ENCODE measurements around the gene RBM8A.
A peak's percentile ranks its signal among the peaks of the same experiment; 100 is the strongest.

The RBM8A gene

GRCh38 chr1:145916745-145917144 lies 10.5 kb downstream of the RBM8A start:
- DNase-seq, result no peak

DNA sequence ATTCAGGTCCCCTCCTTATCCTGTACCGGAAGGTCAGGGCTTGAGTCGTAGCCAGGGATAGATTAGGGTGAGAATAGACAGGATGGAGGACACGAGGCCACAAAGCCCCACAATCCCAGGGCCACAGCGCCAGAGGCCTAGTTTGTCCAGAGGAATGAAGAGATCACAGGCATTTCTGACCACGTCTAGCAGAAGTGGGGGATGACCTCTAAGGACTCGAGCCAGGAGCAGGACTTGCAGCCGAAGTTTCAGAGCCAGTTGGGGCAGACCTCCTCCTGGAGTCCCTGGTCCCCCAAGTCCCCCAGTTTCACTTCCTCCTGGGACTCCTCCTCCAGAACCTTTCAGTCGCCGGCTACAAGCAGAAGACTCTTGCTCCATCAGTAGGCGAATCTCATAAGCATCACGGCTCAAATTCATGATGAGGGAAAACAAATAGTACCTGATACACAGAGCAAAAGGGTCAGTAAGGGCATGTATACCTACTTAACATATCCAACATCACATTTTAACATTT lies 15.1 kb downstream of the RBM8A start:
- no peak for DNase-seq

DNA sequence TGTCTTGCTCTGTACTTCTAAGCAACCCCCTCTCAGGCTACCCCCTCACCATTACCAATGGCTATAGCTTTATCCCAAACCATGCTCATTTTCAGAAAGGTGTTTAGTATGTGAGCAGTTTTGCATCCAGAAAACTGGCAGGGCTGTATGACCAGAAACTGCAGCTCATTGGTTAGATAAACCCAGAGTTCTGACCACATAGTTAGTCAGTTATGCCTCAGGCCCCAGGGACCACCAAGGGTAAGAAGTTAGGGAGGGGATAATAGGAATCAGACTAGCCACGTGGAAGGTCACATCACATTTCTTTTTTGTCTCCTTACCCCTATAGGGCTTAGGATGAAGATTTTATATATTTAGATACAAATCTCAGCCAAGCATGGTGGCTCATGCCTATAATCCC lies 18.6 kb downstream of the RBM8A start:
- DNase-seq, result no peak

DNA sequence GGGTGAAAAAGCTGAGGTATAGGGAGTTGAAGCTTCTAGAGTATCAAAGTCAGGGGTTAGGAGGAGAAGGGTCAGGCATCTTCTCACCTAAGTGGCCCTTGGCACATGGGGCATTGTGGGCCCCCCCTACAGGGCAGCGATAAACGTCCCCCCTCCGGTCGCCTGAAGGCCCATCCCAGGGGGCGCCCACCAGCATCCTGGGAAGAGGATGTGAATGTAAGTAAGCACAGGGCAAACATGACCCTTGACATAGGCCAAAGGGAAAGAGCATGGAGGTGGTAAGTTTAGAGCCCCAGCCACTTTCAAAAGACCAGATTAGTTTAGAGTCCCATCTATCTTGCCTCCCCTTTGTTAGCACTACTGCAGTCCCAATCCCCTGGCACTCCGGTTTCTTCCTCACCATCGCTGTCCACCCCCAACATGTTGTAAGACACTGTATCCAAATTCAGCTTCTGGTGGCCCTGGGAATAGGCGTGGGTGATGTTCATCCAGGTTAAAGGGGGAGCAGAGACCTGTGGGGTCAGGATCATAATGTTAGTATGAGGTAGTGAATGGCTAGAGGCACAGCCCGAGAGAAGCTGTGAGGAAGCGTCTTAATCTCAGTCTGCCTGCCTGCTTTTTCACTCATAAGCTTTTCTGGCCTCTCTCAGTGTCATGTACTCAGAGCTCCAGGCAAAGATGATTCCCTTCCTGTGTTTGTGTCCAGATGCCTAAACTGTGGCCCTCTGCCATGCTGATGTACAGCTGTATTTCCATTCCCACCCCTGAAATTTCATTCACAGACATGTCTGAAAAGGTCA lies 20.1 kb downstream of the RBM8A start:
- DNase-seq, result no peak

DNA sequence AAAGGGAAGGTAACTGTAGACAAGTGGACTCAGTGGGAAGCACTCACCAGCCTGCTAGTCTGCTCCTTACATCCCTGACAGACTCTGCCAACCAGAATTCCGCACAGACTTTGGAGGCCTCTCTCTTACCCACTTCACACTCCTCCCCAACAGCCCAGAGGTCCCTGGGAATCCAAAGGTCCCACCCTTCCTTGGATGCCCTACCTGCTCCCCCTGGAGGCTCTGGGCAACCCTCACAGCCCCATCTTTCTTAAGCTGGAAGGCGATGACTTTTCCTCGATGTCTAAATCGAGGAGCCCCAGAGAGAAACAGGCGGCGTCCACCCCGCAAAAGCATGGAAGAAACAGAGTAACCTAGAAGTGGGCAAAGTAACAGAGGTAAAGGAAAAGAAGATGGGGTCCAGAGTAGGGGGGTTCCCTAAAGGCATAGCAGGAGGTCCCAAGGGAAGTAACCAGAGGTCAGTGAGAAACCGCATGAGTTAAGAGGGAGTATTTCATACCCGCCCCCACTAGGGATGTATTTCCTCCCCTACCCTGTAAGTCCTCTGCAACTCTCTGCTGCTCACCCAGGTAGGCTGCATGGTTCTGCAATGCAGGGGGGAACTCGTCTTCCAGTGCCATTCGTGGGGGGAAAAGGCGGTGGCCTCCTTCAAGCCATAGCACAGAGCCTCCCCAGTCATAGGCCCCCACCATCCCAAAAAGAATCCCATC lies 25.8 kb downstream of the RBM8A start:
- no peak for DNase-seq

- no peak for DNase-seq
Measured at GRCh38 chr1:145898756-145899155, 28.5 kb downstream of the RBM8A start.

DNA sequence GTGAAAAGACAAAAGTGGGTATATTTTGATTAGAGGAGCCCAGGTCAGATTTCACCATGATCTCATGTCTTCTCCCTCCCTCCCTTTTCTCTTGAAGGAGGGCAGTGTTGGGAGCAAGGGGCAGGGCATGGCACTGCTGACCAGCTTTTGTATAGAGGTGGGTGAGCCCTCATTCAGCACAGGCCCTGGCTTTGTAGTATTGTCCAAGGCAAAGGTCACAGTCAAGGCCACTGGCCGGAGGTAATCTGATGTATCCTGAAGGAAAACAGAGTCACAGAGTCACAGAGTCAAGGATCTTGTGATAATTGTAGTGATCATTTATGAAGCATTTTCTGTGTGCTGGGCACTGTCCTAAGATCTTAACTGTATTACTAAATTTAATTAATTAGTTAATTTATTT lies 29.3 kb downstream of the RBM8A start:
- no peak for DNase-seq

DNA sequence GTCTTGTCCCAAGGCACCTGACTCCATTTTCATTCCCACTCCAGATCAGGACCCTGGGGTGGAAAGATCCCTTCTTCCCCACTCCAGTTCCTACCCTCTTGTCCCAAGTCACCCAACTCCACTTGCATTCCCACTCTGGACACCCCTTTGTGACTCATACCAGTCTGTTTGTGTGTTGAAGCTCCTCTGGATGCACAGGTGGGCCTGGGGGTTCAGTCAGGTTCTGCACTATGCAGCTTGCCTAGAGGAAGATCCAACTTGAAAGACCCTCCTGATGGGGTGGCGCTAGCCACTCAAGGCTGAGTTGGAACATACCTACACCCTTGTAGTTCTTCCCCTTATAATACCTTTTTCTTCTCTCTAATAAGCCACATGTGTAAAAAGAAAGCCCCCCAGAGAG lies 31.8 kb downstream of the RBM8A start:
- DNase-seq, result no peak

DNA sequence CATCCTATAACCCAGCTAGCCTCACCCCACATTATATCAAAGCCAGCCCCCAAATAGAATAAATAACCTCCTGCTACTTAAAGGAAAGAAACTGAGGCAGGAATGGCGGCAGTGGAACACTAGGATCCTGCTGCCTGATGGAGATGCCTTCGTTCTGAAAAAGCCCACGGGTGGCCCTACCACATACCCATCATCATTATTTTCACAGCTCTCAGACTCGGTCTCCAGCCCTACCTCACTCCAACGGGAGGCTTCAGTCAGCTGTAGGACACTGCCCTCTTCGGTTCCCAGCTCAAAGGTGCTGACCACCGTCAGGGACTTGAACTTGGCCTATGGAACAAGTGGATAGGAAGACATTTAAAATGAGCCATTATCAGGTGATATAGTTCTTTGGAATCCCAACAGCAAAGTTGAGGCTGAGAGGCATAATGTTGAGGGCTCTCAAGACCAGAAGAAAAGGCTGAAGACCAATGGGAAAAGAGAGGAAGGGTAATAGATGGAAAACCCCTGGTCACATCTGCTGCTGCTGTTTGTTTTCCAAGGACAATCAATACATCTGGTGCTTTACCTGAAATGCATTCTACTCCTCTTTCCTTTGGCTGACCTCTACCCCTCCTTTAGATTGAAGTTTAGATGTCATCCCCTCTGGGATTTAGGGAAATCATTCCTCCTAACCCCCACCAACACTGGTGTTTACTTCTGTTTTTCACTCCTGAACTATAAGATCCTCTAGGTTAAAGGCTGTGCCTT lies 33.8 kb downstream of the RBM8A start:
- no peak for DNase-seq

DNA sequence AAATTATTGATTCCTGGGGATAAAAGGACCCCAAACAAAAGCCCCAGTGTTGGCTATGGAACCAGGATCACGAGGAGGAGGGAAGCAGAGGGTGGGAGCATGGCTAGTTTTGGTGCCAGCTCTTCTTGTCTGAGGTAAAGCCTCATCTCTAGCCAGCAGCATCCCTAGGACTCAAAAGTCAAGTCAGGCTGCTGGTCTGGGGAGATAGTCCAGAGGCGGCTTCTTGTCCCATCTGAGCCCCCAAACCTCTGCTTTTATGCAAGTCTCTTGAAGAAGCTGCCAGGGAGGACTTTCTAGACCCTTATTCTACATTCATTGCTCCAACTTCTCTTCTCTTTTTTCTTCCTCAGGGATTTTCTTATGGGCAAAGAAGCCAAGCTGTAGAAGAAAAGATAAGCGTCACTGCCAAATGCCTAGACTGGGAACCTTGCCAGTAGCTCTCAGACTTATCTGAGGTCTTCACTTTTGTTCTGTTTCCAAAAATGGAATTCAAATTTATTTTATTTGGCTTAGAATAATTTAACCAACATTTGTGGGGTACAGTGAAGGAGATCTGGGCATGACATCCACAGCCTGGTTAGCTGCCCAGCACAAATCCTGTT lies 34.7 kb downstream of the RBM8A start:
- no peak for DNase-seq

DNA sequence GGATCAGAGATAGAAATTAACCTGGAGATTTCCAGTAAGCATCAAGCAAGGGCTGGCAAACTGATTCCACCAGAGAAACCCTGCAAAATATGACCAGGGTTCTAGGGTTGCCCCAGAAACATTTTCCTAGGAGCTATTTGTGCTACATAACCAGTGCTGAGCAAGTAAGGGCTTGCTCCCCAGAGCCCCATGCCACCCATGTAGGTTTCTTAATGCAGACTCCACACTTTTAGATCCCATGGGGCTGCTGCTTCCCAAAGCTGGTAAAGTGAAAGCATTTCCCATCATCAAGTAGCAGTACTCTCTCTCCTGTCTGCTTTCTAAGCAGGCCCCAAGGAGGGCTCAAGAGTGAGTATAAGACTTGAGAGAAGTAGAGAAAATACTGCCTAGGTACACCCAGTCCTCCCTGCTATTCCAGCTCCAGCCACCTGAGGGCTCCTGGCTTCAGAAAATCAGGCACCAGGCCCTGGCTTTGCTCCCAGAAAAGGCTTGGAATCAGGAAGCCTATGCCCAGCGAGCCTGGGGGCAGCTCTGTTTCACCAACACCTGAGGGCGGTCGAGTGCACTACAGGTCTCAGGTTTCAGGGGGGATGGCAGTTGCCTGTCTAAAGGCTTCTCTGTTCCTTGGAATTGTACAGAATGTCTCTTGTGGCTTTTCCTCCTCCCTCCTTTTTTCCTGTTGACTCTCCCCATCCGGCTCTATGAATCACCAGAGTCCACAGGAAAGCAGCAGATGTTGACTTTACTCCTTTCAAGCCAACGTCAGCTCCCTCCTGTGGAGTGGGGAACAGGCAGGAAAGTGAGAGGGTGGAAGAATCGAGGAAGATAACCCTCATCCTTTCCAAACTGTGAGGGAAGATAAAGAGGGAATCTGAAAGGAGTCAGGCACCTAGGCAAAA lies 35.4 kb downstream of the RBM8A start:
- peak; percentile 42 for DNase-seq

DNA sequence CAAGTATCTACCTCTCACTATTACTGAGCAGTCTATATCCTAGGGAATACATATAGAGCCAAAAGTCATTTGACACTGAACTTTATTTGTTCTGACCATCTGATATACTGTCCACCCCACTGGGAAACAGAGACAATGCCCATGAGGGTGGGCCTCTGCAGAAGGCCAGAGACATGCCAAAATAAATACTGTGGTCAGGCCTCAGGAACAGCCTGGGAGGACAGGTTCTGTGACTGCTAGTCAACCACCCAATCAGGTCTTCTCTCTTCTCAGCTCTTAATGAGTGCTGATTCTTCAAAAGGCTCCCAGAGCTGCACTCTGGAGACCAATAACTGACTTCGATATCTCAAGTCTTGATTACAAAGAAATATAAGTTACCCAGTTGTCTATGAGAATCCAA lies 36.1 kb downstream of the RBM8A start:
- DNase-seq, result no peak

GRCh38 chr1:145889722-145890121 lies 37.6 kb downstream of the RBM8A start:
- DNase-seq, result no peak

DNA sequence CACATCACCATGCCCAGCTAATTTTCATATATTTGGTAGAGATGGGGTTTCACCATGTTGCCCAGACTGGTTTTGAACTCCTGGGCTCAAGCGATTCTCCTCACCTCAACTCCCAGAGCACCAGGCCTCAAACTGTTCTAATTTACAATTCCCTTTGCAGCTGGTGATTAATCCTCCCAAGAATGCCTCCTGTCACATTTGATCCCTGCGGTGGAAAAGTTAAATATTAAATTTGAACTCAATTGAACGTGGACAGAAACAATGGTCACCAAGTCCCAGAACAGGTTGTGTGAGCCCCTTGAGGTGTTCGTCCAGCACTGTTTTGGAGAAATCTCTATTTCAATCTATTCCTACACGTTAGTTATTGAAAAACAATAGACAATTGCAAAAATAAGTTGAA lies 39.7 kb downstream of the RBM8A start:
- no peak for DNase-seq

GRCh38 chr1:145886816-145887215 lies 40.5 kb downstream of the RBM8A start:
- DNase-seq, result no peak

- no peak for DNase-seq
Measured at GRCh38 chr1:145886390-145886789, 40.9 kb downstream of the RBM8A start.

GRCh38 chr1:145885738-145886287 lies 41.5 kb downstream of the RBM8A start, which contains the start of gene ANKRD35:
Gene ANKRD35 (minus strand): TSS chr1:145885866. CDS start chr1:145885758, 108 bp downstream.
- DNase-seq, result peak; percentile 81

DNA sequence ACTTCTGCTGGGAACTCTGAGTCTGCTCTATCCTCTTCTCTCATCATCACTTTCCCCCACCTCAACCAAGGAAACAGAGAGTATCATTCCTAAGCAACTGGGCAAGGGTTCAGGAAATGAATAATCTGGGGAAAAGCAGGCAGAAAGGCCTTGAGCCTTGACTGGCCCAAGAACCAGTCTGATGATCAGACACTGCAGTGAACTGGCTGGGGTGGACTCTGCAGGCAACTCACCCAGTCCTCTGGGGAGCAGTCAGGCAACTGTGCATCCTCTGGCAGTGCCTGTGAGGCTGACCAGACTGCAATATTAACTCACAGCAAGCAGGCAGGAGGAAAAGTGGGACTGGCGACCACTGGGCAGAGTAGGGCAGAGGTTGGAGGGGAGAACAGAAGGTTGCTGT lies 42.6 kb downstream of the RBM8A start:
- DNase-seq, result no peak

DNA sequence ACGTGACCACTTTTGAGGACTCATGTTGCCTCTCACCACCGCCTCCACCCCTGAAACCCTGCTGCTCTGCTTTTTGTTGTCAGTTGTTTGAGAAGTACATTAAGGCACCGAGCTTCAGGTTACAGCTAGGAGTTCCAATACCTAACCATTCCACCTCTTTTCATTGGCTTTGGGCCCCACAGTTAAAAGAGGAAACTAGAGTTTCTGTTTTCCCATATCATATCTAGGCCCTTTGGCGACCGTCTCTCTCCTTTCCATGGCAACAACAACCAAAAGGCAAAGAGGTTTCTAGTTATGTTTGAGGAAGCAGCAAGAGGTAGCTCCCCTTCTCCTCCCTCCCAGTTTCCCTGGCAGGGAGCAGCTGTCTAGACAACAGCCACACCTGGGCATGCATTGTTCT lies 47.5 kb downstream of the RBM8A start:
- no peak for DNase-seq

GRCh38 chr1:145878724-145879123 lies 48.6 kb downstream of the RBM8A start:
- no peak for DNase-seq

DNA sequence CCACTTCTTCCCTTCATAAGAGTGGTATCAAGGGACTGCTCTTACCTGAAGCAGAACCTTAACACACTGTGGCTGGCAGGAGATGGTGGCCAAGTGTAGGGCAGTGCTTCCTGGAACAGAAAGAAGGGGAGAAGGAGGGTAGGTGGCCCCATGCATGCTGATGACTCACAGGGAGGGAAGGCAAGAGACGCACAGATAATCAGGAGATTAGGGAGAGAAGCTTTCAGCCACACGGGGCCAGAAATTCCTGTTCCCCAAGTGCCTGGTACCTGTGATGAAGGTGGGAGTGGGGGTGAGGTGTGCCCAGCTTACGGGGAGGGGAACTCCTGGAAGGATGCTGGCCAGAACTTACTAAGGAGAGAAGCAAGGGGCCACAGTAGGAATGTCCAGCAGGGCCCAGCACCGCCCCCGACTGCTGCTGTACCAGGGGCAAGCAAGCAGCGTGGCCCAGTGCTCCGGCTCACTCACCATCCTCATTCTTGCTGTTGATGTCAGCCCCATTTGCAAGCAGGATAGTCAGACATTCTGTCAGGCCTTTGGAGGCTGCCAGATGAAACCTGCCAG lies 49.3 kb downstream of the RBM8A start:
- no peak for DNase-seq

All from effector CD4-positive, alpha-beta T cell (primary cell).